Heart left ventricle (tissue), 16 donors: ENCODE data around the gene SH3BP2. TPM values are rescaled to one million over a fixed set of nuclear protein-coding genes. Genes with fewer than 3 reads are reported as not detected.
A peak's percentile ranks its signal among the peaks of the same experiment; 100 is the strongest.

Experiments
- ATAC-seq, 4 donors: fragments of 200-7000 bp; cut with Tn5 transposase; one replicate each; pipeline ENCODE4 v1.9.1; 2020 to 2022; ENCODE audit warnings: moderate library complexity in 4 of 4, mild to moderate bottlenecking in 3 of 4, moderate number of reproducible peaks in 1 of 4
- DNase-seq, 5 donors: peaks; one replicate each; pipeline ENCODE4 v3.0.0-alpha.2; 2020
- H3K27ac ChIP-seq, 12 donors: fragments of 200-600 bp; sonication (generic) in 4 of 12; one replicate each; pipeline versions ENCODE4 v1.5.0 to v1.8.0; 2016 to 2022; ENCODE audit warnings: mild to moderate bottlenecking in 2 of 12
- H3K27me3 ChIP-seq, 9 donors: fragments of 200-600 bp; sonication (generic) in 2 of 9; one replicate each; pipeline versions ENCODE4 v1.5.1 to v1.8.0; 2016 to 2022; ENCODE audit warnings: mild to moderate bottlenecking in 3 of 9
- H3K36me3 ChIP-seq, 9 donors: fragments of 200-600 bp; sonication (generic) in 2 of 9; one replicate each; pipeline versions ENCODE4 v1.5.0 to v1.8.0; 2018 to 2022; ENCODE audit warnings: mild to moderate bottlenecking in 2 of 9
- H3K4me1 ChIP-seq, 12 donors: fragments of 200-600 bp; sonication (generic) in 4 of 12; one replicate each; pipeline versions ENCODE4 v1.5.0 to v1.8.0; 2016 to 2022; ENCODE audit warnings: mild to moderate bottlenecking in 3 of 12
- H3K4me3 ChIP-seq, 12 donors: fragments of 200-600 bp; sonication (generic) in 4 of 12; one replicate each; pipeline versions ENCODE4 v1.5.0 to v1.8.0; 2017 to 2022; ENCODE audit warnings: mild to moderate bottlenecking in 9 of 12, moderate library complexity in 4 of 12
- H3K9me3 ChIP-seq, 12 donors: fragments of 200-600 bp; sonication (generic) in 4 of 12; one replicate each; pipeline versions ENCODE4 v1.5.0 to v1.8.0; 2016 to 2022; ENCODE audit warnings: mild to moderate bottlenecking in 1 of 12
- CTCF ChIP-seq, 12 donors: fragments of 200-600 bp; sonication (generic) in 4 of 12; IDR thresholded peaks; one replicate each; pipeline versions ENCODE4 v1.5.0 to v1.8.0; 2018 to 2022; ENCODE audit warnings: antibody characterized with exemption in 12 of 12, mild to moderate bottlenecking in 5 of 12
- POLR2A ChIP-seq, 2 donors: fragments of 450-650 bp; IDR thresholded peaks; one replicate each; pipeline ENCODE4 v1.6.1; 2017; ENCODE audit warnings: antibody characterized with exemption in 2 of 2, mild to moderate bottlenecking in 2 of 2, moderate library complexity in 2 of 2
- WGBS, 4 donors: extraction: QIAGEN DNeasy Blood & Tissue Kit in 2 of 4; methylation state at CpG; one replicate each; pipeline versions ENCODE4 v1.1.5 to v1.1.7; 2013 to 2018; 5-methylcytosine and 5-hydroxymethylcytosine counted together
- intact Hi-C, 10 donors: fragments of 100-400 bp; cut with DNase I; formaldehyde crosslinking; loops; one replicate each; pipeline versions ENCODE4 v1.11.1 to v1.14.2; 2022
- polyA plus RNA-seq, 2 donors: library from polyadenylated mRNA; stranded (reverse); fragments of 200-250 nt; gene quantifications; one replicate each; pipeline ENCODE4 v1.2.3, GENCODE V29; 2013
- total RNA-seq, 9 donors: library from RNA; depleted of rRNA in 2 of 9; stranded (reverse); fragments of >200 nt in 2 of 9; fragmentation: NEBNext Ultra II Directional in 3 of 9; extraction: Animal tissue kit (Norgen Biotek cat#: 25700) in 3 of 9; gene quantifications; one replicate each; pipeline versions ENCODE4 v1.1.0 to v1.2.4, GENCODE V29; 2016 to 2023
- donor health status: ischemic (EF 13 %, LVEDD 7.1; RV severe dilation, severe dysfunction).
- donor health status: healthy with polysubstance abuse.
- donor health status: DM: no; HTN: yes; CAD: no.
- donor health status: DM: no; HTN: no; CAD: no.
- donor health status: ischemic (EF 25% LVEDD 6.9; RV normal size, moderate dysfunction).
- donor health status: ischemic (EF 25% LVEDD 5.7; RV mildly dilated, moderate dysfunction).
- donor health status: healthy.
- donor health status: DM: yes; HTN: yes; CAD: no.
- donor health status: ischemic (EF 35%, LVEDD 5.7; RV mildly dilated, moderate dysfunction).
- donor health status: nonischemic (EF 11% LVEDD 7.7; RV severe dilation, severe dysfunction).
- donor health status: DM: yes; HTN: yes; CAD: no.
- donor health status: PGD.
- donor health status: ischemic (EF 29% LVEDD 5.4; RV normal size, mild dysfunction).
- donor health status: nonischemic (EF 23%, LVEDD 6.1; RV moderate dilation, normal function).

Gene SH3BP2
- total and polyA plus RNA-seq, 11 donors, result 10.4 to 70.2 (median 23.5) TPM

DNA sequence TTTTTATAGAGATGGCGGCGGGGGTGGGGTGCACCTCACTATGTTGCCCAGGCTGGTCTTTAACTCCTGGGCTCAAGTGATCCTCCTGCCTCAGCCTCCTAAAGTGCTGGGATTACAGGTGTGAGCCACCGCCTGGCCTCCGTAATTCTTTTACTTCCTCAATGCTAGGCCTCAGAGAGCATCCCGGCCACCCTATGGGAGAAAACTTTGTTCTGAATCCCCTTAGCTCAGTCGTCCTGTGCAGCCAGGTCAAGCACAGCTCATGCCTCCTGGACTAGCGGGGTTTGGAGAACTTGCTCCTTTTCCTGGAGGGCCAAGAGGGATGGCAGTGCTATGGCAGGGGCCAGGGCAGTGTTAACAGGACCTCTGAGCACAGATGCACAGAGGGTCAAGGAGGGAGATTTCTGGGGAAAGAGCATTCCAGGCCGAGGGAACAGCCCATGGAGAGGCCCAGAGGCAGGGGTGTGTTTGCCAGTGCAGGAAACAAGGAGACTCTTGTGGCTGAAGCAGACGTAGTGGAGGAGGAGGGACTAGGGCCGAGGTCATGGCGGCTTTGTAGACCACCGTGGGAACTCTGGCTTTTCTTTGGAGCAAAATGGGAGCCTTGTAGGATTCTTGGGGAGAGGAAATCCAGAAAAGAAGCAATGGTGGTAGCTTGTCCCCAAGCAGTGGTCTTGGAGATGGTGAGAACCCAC is 26.9 kb upstream of the SH3BP2 start:
- no peak for ATAC-seq
- H3K36me3 ChIP-seq, result no peaks in the 10 kb centered on the region
- intact Hi-C loops, result loop anchor here in 8 of 10 donors (2.0 to 10.0 kb wide), 10 partner anchors 77 to 269 kb away; partner anchors contain the start of gene ADD1 (in 2 of the 8)
- H3K4me1 ChIP-seq, result peaks cover 0 to 33% (median 9%) of the 10 kb centered on the region in 12 donors
- peaks cover 0 to 3% (median 0%) of the 10 kb centered on the region in 12 donors for H3K9me3 ChIP-seq
- no peaks in the 10 kb centered on the region for H3K27me3 ChIP-seq
- TF ChIP-seq CTCF (IDR thresholded peaks at IDR 0.05), result no peak
- no peak for TF ChIP-seq POLR2A (IDR thresholded peaks at IDR 0.05)
- DNase-seq, result no peak
- H3K4me3 ChIP-seq, result no peak overlapping the region
- WGBS, 4 donors, result 92 to 96% (median 95%) methylated on average over 12 of the region's 12 CpGs
- no peak overlapping the region for H3K27ac ChIP-seq

DNA sequence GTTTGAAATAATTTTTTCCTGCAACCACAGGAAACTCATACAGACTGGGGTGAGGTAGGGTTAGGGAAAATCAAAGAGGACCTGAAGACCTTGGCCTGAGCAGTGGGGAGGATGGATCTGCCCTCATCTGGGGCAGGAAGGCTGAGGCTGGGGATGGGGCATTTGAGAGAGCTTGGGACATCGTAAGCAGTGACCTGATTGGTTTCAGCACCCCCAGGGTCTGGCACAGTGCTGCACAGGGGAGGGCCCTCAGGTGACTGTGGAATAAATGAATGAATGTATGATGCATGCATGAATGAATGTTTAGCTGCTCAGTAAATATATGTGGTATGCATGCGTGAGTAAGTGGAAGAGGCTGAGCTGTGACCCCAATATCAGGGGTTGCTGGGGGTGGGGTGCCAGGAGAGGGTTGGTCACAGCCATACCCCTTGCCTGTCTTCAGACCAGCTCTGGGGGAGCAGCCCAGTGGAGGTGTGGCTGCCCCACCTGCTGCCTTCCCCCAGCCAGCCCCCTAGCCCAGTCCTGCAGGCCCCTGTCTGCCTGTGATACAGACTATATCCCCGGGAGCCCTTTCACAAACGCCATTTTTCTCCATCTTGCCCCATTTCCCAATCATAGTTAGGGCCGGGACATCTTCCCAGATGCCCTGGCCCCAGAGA is 25.7 kb upstream of the SH3BP2 start:
- H3K9me3 ChIP-seq, result peaks cover 0 to 3% (median 0%) of the 10 kb centered on the region in 12 donors
- no peak overlapping the region for H3K4me3 ChIP-seq
- intact Hi-C loops, result loop anchor here in 6 of 10 donors (5.0 to 10.0 kb wide), 8 partner anchors 78 to 268 kb away; partner anchors contain the start of gene ADD1 (in 1 of the 6)
- DNase-seq (no peak), ATAC-seq (no peak)
- H3K36me3 ChIP-seq, result no peaks in the 10 kb centered on the region
- 77 to 86% (median 81%) methylated on average over 5 of the region's 5 CpGs for WGBS, 4 donors
- peaks cover 0 to 43% (median 9%) of the 10 kb centered on the region in 12 donors for H3K4me1 ChIP-seq
- H3K27me3 ChIP-seq, result no peaks in the 10 kb centered on the region
- TF ChIP-seq CTCF (IDR thresholded peaks at IDR 0.05) (no peak), POLR2A (IDR thresholded peaks at IDR 0.05) (no peak)
- H3K27ac ChIP-seq, result peak overlapping the region in 2 of 12 donors; percentile 19 to 41

- 37 to 48% (median 45%) methylated on average over 10 to 11 of the region's 11 CpGs for WGBS, 4 donors
- TF ChIP-seq POLR2A (IDR thresholded peaks at IDR 0.05), result no peak
- no peaks in the 10 kb centered on the region for H3K27me3 ChIP-seq
- DNase-seq, result peak in 3 of 5 donors; percentile 70 to 80 (median 74)
- peaks cover 0 to 43% (median 9%) of the 10 kb centered on the region in 12 donors for H3K4me1 ChIP-seq
- H3K4me3 ChIP-seq, result no peak overlapping the region
- H3K9me3 ChIP-seq, result peaks cover 0 to 3% (median 0%) of the 10 kb centered on the region in 12 donors
- intact Hi-C loops, result loop anchor here in 6 of 10 donors (5.0 to 10.0 kb wide), 8 partner anchors 77 to 267 kb away; partner anchors contain the start of gene ADD1 (in 1 of the 6)
- H3K27ac ChIP-seq, result peak overlapping the region in 2 of 12 donors; percentile 19 to 41
- ATAC-seq, result peak; percentile 71 to 86 (median 80)
- H3K36me3 ChIP-seq, result no peaks in the 10 kb centered on the region
Observed at GRCh38 chr4:2767705-2768074, 25.2 kb upstream of the SH3BP2 start.

GRCh38 chr4:2768124-2768523 is 24.8 kb upstream of the SH3BP2 start:
- Histone ChIP-seq H3K36me3 (no peaks in the 10 kb centered on the region), H3K27ac (peak overlapping the region in 2 of 12 donors; percentile 19 to 41), H3K4me1 (peaks cover 0 to 43% (median 9%) of the 10 kb centered on the region in 12 donors), H3K4me3 (no peak overlapping the region), H3K9me3 (peaks cover 0 to 3% (median 0%) of the 10 kb centered on the region in 12 donors), H3K27me3 (no peaks in the 10 kb centered on the region)
- intact Hi-C loops, result loop anchor here in 6 of 10 donors (5.0 to 10.0 kb wide), 8 partner anchors 77 to 267 kb away; partner anchors contain the start of gene ADD1 (in 1 of the 6)
- DNase-seq (no peak), ATAC-seq (no peak)
- 72 to 84% (median 78%) methylated on average over 8 to 9 of the region's 9 CpGs for WGBS, 4 donors
- TF ChIP-seq CTCF (IDR thresholded peaks at IDR 0.05) (no peak), POLR2A (IDR thresholded peaks at IDR 0.05) (no peak)
